GM12872 (cell line): Measurements from ENCODE around the gene SPATA12.

Experiments
- TF ChIP-seq, protein P1 (sequence below): IDR thresholded peaks from 3 replicates; pipeline ENCODE4 v1.5.1; 2011; ENCODE audit warnings: low read depth, mild to moderate bottlenecking, low read length, moderate library complexity; ENCODE audit not compliant: insufficient read depth

The SPATA12 gene

GRCh38 chr3:57060089-57060821, at the start of gene SPATA12:
Gene SPATA12 (plus strand): TSS chr3:57060664. CDS start chr3:57073695, 13,031 bp downstream.
- TF ChIP-seq, protein P1, sequence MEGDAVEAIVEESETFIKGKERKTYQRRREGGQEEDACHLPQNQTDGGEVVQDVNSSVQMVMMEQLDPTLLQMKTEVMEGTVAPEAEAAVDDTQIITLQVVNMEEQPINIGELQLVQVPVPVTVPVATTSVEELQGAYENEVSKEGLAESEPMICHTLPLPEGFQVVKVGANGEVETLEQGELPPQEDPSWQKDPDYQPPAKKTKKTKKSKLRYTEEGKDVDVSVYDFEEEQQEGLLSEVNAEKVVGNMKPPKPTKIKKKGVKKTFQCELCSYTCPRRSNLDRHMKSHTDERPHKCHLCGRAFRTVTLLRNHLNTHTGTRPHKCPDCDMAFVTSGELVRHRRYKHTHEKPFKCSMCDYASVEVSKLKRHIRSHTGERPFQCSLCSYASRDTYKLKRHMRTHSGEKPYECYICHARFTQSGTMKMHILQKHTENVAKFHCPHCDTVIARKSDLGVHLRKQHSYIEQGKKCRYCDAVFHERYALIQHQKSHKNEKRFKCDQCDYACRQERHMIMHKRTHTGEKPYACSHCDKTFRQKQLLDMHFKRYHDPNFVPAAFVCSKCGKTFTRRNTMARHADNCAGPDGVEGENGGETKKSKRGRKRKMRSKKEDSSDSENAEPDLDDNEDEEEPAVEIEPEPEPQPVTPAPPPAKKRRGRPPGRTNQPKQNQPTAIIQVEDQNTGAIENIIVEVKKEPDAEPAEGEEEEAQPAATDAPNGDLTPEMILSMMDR, result no peak

- TF ChIP-seq, protein P1, result no peak
Measured at GRCh38 chr3:57011022-57011421, 49.4 kb upstream of the SPATA12 start.

DNA sequence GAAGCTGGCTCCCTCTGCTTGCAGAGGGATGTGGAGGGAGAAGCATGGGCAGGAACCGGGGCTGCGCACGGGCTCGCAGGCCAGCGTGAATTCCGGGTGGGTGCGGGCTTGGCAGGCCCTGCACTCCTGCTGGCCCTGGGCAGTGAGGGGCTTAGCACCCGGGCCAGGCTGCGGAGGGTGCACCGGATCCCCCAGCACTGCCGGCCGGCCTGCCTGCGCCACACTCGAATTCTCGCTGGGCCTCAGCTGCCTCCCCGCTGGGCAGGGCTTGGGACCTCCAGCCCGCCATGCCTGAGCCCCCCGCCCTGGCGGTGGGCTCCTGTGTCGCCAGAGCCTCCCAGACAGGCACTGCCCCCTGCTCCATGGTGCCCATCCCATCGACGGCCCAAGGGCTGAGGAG, 47.6 kb upstream of the SPATA12 start:
- TF ChIP-seq, protein P1, result no peak

DNA sequence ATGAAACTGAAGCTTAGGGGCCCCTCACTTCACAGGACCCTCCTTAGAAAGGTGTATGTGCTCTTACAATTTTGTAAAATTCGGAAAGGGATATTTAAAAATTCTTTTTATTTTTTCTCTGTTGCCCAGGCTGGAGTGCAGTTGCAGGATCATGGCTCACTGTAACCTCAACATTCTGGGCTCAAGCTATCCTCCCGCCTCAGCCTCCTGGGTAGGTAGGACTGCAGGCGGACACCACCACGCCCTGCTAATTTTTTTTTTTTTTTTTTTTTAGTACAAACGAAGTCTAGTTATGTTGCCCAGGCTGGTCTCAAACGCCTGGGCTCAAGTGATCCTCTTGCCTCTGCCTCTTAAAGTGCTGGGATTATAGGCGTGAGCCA, 45.1 kb upstream of the SPATA12 start:
- TF ChIP-seq, protein P1, result no peak

DNA sequence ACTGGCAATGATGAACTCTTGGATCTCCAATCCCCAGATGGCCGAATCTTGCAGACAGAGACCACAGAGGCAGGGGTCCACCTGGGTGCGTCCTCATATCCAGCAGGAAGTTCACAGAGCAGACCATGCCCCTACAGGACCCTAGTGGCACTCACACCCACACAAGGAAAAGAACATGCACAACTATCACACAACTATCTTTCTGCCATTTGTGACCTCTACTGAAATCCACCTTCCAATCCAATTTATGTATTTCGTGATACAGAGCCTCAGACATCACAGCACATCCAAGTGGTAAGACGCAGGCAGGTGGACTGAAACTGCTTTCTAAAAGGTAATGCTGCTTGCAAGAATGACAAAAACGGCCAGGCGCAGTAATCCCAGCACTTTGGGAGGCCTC, 44.6 kb upstream of the SPATA12 start:
- TF ChIP-seq, protein P1, result no peak

DNA sequence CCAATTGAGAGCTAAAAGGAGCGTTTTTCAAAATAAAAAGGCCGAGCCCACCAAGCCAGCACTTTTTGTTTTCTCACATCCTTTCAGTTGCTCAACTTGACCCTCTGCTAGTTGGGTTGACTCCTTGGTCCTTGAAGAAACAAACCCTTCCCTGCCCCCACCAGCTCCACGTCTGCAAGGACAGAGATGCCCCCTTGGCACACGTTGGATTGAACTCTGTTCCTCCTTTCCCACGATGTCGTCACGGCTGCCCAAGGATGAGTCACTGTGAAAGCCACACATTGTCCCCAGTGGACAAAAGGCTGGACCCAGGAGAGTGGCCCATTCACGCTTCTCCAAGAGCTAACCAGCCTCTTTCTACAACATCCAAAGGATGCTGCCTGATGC, 43.0 kb upstream of the SPATA12 start:
- TF ChIP-seq, protein P1, result no peak

- TF ChIP-seq, protein P1, result no peak
Measured at GRCh38 chr3:57018246-57018645, 42.2 kb upstream of the SPATA12 start.

DNA sequence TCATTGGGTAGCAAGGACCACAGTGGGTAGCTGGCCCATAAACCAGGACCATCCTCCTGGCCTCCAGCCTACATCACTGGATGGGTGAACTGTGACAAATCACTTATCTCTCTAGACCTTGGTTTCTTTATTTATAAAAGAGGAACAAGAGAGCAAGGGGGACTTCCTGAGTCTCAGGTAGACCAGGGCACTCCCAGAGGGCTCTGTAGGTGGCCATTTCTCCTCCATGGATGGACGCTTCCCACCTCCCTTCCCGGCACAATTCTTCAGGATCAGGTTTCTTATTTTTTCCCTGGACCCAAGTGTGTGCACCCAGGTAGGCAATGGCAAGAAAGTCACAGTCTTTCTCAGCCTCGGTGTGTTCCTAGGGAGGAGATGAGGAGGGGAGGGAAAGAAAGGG, 41.4 kb upstream of the SPATA12 start:
- TF ChIP-seq, protein P1, result no peak
